Ectodermal cell (in vitro differentiated cells): Measurements from ENCODE around the gene LRRC4B.

Experiments used
- H3K27ac ChIP-seq: 2 replicates; pipeline ENCODE4 v1.7.0; 2013; ENCODE audit warnings: mild to moderate bottlenecking, low read depth, low read length; ENCODE audit not compliant: insufficient read depth, poor library complexity, severe bottlenecking
- H3K27me3 ChIP-seq: 2 replicates; pipeline ENCODE4 v1.7.0; 2013; ENCODE audit warnings: mild to moderate bottlenecking, low read length; ENCODE audit not compliant: insufficient read depth, control insufficient read depth, poor library complexity, severe bottlenecking
- H3K36me3 ChIP-seq: one replicate; pipeline ENCODE4 v1.7.0; 2013; ENCODE audit warnings: low read length; ENCODE audit not compliant: control insufficient read depth, insufficient read depth
- H3K4me1 ChIP-seq: one replicate; pipeline ENCODE4 v1.7.0; 2013; ENCODE audit warnings: low read length; ENCODE audit not compliant: control insufficient read depth, insufficient read depth
- H3K4me3 ChIP-seq: 2 replicates; pipeline ENCODE4 v1.7.0; 2013; ENCODE audit warnings: low read depth, low read length, control low read depth; ENCODE audit not compliant: insufficient read depth
- H3K9me3 ChIP-seq: 2 replicates; pipeline ENCODE4 v1.7.0; 2013; ENCODE audit warnings: mild to moderate bottlenecking, low read length, moderate library complexity; ENCODE audit not compliant: control insufficient read depth
- WGBS, 2 experiments: methylation state at CpG; one replicate each; pipeline ENCODE4 v1.1.7; 2013; ENCODE audit warnings: missing lambda C conversion rate in 2 of 2; 5-methylcytosine and 5-hydroxymethylcytosine counted together

Gene LRRC4B

DNA sequence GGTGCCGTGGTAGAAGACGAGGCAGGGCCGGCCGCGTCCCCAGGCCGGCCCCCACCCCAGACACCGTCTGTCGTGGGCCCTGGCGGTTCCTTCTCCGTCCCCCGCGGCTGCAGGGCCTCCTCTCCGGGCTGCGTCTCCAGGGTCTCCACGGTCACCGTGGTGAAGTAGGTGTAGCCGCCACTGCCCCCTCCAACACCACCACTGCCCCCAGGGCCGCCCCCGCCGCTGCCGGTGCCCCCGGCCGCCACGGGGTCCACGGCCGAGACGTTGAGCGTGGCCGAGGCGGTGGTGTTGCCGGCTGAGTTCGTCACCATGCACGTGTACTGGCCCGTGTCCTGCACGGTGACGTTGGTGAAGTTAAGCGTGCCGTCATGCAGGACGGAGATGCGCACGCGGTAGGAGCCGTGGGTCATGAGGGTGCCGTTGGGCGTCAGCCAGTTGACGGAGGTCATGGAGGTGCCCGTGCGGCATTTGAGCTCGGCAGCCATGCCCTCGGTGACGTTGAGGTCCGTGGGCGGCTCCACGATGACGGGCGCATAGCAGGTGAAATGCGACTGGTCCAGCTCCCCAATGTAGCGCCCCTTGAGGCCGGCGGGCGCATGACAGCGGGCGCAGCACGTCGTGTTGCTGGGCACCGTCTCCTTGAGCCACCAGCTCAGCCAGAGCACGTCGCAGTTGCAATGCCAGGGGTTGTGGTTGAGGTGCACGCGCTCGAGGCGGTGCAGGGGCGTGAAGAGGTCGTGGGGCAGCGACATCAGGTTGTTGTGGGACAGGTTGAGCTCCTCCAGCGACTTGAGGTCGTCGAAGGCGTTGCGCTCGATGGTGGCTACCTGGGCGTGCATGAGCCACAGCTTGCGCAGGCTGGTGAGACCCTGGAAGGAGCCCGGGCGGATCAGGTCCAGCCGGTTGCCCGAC lies 49.9 kb downstream of the LRRC4B start:
- Histone ChIP-seq H3K27me3 (no peaks in the 10 kb centered on the region), H3K36me3 (peaks cover 14% of the 10 kb centered on the region), H3K9me3 (no peaks in the 10 kb centered on the region), H3K4me3 (no peak overlapping the region), H3K4me1 (peaks cover 11% of the 10 kb centered on the region), H3K27ac (no peak overlapping the region)
- 94% methylated on average over 87 of the region's 87 CpGs for WGBS, 2 experiments

GRCh38 chr19:50517704-50518075 lies 50.5 kb downstream of the LRRC4B start:
- Histone ChIP-seq H3K4me1 (peaks cover 11% of the 10 kb centered on the region), H3K36me3 (peaks cover 14% of the 10 kb centered on the region), H3K27ac (no peak overlapping the region), H3K9me3 (no peaks in the 10 kb centered on the region), H3K4me3 (no peak overlapping the region), H3K27me3 (no peaks in the 10 kb centered on the region)
- WGBS, 2 experiments: 95 to 96% methylated on average over 37 of the region's 37 CpGs

GRCh38 chr19:50516964-50517703 lies 51.1 kb downstream of the LRRC4B start:
- Histone ChIP-seq H3K27me3 (no peaks in the 10 kb centered on the region), H3K4me1 (peaks cover 11% of the 10 kb centered on the region), H3K27ac (no peak overlapping the region), H3K36me3 (peaks cover 14% of the 10 kb centered on the region), H3K4me3 (no peak overlapping the region), H3K9me3 (no peaks in the 10 kb centered on the region)
- 92% methylated on average over 53 of the region's 53 CpGs for WGBS, 2 experiments

DNA sequence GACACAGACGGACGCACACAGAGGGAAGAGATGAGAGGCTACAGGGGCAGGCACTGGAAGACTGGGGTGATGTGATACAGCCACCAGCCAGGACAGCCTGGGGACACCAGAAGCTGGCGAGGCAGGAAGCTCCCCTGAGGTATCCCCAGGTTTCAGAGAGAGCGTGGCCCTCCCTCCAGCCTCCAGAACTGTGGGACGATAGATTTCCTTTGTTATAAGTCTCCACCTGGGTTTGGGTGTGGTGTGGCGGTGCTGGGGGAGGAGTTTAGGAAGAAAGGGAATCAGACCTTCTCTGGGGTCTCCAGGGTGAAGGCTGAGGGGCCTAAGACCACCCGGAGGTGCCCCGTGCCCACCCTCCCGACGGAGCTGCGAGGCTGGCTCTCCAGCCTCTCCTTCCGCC lies 51.8 kb downstream of the LRRC4B start:
- Histone ChIP-seq H3K27ac (no peak overlapping the region), H3K9me3 (no peaks in the 10 kb centered on the region), H3K4me3 (no peak overlapping the region), H3K27me3 (no peaks in the 10 kb centered on the region), H3K4me1 (peaks cover 11% of the 10 kb centered on the region), H3K36me3 (peaks cover 14% of the 10 kb centered on the region)
- WGBS, 2 experiments: 86 to 87% methylated on average over 12 of the region's 12 CpGs

GRCh38 chr19:50515168-50515561 lies 53.1 kb downstream of the LRRC4B start:
- H3K4me1 ChIP-seq: peaks cover 14% of the 10 kb centered on the region
- no peak overlapping the region for H3K27ac ChIP-seq
- no peaks in the 10 kb centered on the region for H3K9me3 ChIP-seq
- H3K36me3 ChIP-seq: peaks cover 14% of the 10 kb centered on the region
- 77 to 82% methylated on average over 11 of the region's 11 CpGs for WGBS, 2 experiments
- no peaks in the 10 kb centered on the region for H3K27me3 ChIP-seq
- H3K4me3 ChIP-seq: no peak overlapping the region

DNA sequence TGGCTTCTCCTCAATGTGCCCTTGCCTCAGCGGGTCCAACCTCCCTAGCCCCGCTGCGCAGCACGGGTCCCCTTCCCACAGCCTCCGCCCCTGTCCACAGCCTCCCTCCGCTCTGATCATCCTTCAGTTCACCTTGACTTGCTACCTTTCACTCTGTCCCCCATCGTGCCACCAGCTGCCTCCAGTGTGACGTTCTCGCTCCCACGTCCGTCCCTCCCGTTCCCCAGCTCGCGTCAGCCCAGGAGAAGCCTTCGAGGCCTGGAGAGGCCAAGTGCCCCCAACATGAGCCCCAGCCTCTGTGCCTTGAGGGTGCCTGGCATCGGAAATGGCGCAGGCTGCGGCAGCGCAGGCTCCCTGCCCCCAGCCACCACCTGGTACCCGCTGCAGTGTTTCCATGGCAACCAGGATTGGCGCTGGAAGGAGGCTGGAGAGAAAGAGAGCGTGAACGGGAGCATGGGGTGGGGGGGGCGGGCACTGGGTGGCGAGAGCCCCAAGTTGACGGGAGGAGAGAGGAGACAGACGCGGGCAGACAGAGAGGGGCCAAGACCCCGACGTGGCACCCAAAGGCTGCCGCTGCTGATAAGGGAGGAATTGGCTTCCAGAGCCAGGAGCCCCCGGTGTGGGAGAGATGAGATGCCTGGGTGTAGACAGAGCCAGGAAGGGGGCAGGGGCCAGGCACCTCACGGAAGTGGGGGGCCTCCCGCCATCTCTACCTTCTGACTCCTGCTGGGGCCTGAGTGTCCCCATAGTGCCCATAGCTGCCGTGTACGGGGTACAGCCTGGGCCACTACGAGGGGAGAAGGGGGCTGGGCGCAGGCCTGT lies 53.7 kb downstream of the LRRC4B start:
- peaks cover 14% of the 10 kb centered on the region for H3K36me3 ChIP-seq
- peaks cover 17% of the 10 kb centered on the region for H3K4me1 ChIP-seq
- no peaks in the 10 kb centered on the region for H3K9me3 ChIP-seq
- H3K27ac ChIP-seq: peak overlapping the region; percentile 16
- 85 to 86% methylated on average over 38 of the region's 38 CpGs for WGBS, 2 experiments
- H3K27me3 ChIP-seq: no peaks in the 10 kb centered on the region
- no peak overlapping the region for H3K4me3 ChIP-seq

- Histone ChIP-seq H3K27me3 (no peaks in the 10 kb centered on the region), H3K4me1 (peaks cover 17% of the 10 kb centered on the region), H3K27ac (peak within 1 kb of the TSS; percentile 16), H3K36me3 (peaks cover 11% of the 10 kb centered on the region), H3K9me3 (no peaks in the 10 kb centered on the region), H3K4me3 (no peak within 1 kb of the TSS)
- WGBS, 2 experiments: 74 to 76% methylated on average over 22 of the region's 22 CpGs
Measured at GRCh38 chr19:50513746-50514345, 54.4 kb downstream of the LRRC4B start, which contains the start of gene ASPDH. Gene ASPDH (minus strand): TSS chr19:50513913. CDS start chr19:50513823, 90 bp downstream.

GRCh38 chr19:50512999-50513745 lies 55.1 kb downstream of the LRRC4B start:
- Histone ChIP-seq H3K27ac (no peak overlapping the region), H3K36me3 (peaks cover 4% of the 10 kb centered on the region), H3K27me3 (no peaks in the 10 kb centered on the region), H3K4me1 (peaks cover 17% of the 10 kb centered on the region), H3K9me3 (no peaks in the 10 kb centered on the region), H3K4me3 (no peak overlapping the region)
- WGBS, 2 experiments: 83 to 88% methylated on average over 12 of the region's 12 CpGs
